ENCODE data around the gene ARL5C.
"Not testable (repeated sequence)": the region's sequence is repeated elsewhere in the genome, so short reads cannot be mapped to it uniquely, and the experiment has no call there.

Gene ARL5C

DNA sequence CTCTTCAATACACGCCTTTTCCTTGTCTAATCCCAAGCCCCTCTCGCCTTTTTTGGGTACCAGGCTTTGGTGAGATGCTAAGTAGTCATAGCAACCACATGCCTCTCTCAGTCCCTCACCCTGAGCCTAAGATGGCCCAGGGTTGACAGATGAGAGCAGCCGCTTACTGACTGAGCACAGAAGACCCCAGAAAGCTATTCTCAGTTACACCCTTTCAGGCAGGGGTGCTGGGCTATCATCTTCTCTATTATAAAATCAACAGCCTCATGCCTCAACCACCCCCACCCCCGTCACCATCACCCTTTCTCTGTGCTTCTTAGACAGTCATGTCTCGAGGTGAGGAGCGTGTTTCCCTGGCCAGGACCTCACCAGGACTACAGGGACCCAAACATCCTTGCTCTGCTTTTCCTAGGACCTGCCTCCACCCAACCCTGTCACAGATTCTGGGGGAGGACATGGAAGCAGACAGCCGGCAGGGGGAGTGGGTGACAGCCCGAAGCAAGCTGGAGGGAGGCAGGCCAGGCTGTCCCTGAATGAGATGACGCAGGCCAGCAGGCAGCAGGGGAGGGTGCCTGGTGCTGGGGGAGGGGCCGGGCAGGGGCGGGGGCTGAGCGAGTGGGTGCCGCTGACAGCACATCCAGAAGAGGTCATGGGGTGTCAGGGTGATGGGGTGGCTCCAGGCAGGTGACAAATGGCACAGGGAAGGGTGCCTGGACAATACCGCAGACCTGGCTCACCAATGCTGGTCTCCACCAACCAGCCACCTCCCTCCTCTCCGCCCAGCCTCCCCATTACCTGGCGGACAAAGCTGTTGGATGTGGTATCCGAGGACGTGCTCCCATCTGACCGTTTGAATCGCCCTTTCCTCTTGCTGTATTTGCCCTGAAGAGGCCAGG lies 28.4 kb upstream of the ARL5C start:
- no peak for DNase-seq

DNA sequence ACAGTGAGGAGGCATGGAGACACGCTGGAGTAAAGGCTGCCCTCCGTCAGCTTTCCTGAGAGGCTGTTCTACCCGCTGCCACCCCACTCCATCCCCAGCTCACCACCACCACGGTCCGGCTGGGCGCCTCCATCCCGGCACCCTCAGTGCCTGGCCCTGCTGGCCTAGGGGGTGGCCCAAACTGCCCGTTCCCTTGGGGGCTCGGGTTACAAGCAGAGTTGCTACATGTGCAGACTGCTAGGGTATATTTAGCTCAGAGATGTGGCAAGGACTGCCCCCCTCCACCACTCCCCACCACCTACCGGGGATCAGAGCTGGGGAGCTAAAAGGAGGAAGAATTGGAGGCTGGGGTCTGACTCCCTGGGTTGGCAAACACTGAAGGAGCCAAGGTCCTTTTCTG lies 27.4 kb upstream of the ARL5C start:
- no peak for DNase-seq

DNA sequence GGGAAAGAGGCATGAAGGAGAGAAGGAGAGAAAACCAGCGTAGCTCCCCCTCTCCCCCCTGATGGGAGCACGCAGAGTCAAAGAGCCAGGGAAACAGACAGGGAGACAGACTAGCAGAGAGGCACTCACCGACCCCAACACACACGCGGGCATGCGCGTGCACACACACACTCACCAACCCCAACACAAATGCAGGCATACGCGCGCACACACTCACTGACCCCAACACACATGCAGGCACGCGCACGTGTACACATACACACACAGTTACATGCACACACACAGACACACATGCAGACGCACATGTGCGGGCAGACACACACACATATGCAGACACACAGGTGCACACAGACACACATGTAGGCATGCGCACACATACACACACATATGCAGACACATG lies 26.9 kb upstream of the ARL5C start:
- no peak for DNase-seq

DNA sequence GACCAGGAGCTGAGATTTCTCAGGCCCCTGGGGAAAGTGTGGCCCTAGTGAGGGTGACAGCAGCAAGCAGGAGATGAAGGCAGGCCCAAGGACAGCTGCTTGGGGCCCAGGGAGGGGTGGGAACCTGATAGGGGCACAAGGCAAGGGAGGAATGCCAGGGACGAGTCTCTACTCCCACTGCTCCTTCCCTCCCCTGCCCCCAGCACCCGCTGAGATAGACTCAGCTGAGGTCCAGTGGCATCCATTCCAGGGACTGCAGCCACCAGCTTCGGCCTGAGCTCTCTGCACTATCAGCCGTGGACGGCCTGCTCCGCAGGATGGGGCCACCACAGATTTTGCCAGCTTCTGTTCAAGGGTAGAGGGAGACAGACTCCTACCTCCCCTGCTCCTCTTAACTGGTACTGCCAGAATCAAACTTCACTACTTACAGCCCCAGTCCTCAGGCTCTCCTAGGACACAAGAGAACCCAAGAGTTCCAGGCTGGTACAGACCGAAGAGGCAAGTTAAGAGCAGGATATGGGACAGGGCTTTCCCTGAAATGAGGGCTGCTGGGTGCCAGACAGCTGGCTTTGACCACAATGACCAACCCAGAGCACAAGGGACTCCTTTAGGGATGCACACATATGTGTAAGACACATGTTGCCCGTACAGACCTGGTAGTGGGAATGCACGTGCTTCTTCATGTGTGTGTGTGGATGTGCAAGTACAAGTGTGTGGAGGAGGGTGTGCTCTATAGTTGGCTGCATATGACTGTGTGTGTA lies 26.0 kb upstream of the ARL5C start:
- no peak for DNase-seq

DNA sequence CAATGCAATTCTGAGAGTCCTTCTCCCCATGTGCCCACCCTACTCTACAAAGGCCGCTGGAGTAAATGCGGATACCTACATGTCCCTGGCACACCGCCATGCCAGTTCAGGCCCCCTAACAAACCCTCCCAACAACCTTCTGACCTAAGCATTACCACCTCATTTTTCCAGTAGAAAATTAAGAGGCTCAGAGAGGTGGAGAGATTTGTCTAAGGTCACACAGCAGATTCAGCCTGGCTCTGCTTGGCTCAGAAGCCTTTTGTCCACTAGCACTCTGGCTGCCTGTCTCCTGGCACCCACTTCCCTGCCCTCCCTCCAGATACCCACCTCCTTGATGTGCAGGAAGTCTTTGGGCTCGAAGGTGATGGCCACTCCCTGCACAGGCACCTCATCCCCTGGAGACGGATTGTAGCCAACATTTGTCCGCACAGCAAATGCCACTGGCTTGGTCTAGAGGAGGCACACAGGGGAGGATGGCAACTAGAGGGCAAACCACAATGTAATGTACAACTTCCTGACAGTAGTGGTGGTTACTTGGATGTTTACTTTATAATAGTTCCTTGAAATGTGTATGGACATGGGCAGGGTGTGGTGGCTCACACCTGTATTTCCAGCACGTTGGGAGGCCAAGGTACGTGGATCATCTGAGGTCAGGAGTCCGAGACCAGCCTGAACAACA lies 21.3 kb upstream of the ARL5C start:
- DNase-seq, result no peak

DNA sequence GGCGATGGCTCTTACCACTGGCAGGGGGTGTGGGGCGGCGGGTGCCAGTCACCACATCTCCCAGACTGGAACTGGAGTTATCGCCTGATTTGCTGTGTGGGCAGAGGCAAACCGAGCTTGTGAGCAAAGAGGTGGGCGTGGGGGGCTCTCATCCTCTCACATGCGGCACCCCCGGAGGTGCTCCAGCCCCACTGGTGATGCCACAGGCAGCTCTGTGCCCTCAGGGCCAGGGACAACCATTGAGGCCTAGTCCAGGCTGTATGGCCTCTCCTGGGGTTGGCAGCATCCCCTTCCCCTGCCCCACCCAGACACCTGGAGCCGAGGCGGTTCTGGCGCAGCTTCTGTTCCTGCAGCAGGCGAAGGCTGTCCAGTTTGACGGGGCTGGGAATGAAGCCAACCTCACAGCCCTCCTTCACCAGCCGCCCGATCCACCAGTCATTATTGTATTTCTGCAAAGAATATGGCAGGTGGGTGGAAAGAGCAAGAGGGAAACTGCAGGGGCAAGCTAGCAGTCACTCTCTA lies 20.6 kb upstream of the ARL5C start:
- DNase-seq, result no peak

DNA sequence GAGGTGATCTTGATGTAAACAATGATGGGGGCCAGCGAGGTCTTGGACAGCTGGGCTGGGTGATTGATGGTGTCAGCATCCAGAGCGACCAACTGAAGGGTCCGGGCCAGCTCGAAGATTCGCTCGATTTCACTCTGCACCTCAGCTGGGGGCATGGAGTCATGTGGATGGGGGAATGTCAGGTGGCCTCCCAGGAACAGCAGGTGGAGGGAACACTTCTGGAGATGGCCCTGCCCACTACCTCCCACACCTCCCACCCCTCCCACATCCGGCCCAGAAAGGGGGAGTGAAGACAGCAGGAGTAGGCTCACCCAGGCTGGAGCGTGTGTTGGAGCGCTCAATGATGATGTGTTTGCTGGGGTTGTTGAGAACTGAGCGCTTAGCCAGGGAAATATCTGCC lies 17.8 kb upstream of the ARL5C start:
- DNase-seq, result no peak

DNA sequence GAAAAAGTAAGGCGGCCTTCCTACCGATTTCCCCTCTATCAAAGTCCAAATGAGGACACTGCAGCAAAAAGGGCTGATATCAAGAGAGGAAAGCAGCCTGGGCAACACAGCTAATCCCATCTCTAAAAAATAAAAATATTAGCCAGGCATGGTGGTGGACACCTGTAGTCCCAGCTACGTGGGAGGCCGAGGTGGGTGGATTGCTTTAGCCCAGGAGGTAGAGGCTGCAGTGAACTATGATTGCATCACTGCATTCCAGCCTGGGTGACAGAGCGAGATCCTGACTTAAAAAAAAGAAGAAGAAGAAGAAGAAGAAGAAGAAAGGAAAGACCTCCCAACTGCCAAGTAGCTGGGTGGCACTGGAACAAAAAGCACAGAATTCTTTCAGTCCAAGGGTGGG lies 17.1 kb upstream of the ARL5C start:
- no peak for DNase-seq

DNA sequence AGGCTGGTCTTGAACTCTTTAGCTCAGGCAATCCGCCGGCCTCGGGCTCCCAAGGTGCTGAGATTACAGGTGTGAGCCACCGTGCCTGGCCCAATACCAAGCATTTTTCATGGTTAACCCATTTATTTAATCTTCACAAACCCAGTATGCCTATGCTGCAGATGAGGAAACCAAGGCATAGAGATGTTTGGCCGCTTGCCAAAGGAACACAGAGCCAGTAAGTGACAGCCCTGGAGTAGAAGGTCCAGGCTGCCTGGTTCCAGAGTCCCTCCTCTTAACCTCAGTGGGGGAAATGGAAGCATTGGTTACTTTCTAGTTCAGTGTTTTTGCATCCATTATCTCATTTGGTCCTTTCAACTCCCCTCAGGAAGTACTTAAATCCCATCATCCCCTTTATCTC lies 15.3 kb upstream of the ARL5C start:
- no peak for DNase-seq

DNA sequence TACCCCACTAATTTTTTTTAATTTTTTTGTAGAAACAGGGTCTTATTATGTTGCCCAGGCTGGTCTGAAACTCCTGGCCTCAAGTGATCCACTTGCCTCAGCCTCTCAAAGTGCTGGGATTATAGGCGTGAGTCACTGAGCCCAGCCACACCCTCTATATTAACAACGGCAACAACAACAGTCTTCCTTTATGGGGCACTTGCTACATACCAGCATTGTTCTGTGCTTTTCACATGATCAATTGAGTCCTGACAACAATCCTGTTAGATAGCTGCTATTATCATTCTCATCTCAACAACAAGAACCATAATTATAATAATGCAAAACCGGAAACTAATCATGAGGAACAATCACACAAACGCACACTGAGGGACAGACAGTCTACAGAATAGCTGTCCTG lies 12.6 kb upstream of the ARL5C start:
- DNase-seq, result no peak

DNA sequence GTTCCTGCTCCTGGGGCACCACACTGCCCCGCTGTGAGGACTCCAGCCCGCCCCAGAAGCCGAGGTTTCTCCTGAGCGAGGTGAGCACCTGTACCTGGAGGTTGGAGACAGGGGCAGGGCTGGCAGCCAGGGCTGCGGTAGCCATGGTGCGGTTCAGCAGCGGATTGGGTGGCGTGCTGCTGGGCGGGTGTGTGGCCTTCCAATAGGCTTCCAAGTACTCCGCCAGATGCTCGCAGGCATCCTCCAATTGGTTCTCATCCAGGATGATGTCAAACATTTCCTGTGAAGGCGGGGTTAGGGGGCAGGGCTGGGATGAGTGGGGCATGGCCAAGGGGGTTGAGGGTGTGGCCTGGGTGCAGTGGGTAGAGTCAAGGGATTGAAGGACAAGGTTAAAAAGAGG lies 11.3 kb upstream of the ARL5C start:
- peak; percentile 89 for DNase-seq

DNA sequence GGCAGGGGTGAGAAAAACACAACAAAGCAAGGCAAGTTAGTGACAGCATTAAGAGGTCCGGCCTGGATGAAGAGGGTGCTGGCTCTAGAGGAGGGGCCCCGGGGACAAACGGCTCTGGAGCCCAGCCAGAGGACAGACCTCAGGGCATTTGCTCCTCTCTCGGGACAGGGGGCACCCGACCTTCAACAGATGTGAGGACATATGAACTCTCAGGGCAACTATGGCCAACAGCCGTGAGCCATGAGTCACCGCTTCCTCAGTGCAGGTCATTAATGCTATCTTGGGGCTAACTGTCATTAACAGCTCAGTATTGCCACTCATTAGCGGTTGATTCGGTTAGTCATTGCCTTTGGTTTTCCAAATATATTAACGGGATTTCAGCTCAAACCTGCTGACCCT lies 9.7 kb upstream of the ARL5C start:
- no peak for DNase-seq

DNA sequence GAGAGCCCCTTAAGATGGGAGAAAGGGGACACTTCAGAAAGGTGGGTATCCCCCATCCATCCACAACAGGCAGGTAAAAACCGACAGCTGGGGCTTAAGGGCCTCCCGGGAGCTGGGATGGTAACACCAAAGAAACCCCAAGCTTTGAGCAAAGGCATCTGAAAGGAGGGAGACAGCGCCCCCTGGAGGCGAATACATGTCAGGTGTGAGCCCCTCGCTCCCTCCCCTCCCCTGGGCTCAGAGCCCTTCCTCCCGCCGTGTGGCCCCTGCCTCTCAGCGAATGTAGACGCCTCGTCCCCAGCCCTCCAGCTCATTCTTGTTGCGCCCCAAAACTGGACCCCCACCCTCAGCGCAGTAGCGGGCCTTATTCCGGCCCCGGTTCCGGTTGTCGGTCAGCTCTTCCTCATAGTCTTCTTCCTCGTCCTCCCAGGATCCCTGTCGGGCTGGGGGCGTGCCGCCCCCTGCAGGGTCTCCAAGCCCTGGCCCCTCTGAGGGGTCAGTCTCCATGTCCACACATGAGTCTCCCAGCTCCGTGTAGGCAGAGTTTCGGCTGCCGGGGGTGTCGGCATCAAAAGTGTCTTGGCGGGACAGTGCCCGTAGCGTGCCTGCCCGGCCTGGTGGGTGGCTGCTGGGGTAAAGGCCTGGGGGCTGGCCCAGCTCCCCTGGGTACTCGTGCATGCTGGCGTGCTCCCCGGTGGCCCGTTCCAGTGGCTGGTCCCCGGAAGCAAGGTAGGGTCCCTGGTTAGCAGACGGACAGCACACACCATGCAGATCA lies 9.1 kb upstream of the ARL5C start:
- DNase-seq, result peak; percentile 38

DNA sequence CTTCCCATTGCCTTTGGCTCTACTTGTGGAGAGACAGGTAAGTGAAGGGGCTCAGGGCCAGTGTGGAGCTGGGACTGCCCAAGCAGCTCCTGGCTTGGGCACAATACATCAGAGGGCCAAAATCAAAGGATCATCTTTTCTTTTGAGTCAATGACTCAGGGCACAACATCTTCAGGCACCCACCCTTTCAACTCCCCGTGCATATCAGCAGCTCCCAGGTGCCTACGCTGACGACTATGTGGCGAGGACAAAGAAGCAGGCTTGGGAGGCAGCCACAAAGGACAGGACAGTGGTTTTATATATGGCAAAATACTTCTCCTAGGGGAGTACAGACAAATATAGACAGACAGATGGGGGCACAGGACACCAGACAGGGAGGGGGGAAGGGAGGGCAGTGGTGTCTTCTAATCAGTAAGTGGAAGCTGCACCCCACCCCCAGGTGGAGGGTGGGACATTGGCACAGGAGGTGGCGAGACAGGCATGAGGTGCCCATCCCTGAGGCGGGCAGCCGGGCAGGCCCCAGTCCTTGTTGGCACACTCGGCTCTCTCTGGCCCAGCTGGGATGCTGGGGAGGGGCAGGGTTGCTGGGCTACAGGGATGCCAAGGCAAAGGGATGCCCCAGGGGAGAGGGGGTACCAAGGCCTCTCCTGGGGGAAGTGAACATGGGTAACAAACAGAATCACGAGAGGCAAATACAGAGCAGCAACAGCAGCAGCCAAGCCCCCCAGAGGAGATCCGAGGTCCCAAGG lies 7.7 kb upstream of the ARL5C start:
- DNase-seq, result no peak

DNA sequence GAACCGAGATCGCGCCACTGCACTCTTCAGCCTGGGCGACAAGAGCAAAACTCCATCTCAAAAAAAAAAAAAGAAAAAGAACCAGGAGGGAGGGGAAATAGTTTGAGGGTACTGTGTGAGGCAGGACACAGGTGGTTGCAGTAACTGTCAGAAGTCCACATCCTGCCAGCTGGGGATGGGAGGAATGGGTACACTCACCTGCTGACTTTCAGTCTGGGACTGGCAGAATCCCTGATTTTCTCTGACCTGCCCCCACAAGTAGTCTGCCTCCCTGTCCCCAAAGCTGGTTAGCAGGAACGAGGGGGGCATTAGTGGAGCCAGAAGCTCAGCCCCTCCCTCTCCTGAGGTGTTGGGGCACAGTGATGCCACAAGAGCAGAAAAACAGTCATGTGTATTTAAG lies 7.1 kb upstream of the ARL5C start:
- no peak for DNase-seq

DNA sequence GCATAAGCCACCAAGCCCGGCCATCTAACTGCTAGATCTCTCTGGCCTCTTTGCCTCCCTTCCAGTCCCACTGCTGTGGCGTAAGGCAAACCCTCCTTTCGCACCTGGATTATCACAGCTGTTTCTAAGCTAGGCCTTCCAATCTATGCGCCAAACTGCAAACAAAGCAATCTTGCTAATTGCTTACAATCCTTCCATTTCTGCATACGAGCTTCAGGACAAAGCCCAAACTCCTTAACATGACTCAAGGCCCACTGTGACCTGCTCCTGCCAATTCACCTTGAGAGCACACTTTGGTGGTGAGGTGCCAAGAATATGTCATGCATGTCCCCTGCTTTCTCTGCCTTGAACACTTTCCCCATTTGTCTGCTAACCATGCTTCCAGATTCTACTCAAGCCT lies 6.0 kb upstream of the ARL5C start:
- no peak for DNase-seq

DNA sequence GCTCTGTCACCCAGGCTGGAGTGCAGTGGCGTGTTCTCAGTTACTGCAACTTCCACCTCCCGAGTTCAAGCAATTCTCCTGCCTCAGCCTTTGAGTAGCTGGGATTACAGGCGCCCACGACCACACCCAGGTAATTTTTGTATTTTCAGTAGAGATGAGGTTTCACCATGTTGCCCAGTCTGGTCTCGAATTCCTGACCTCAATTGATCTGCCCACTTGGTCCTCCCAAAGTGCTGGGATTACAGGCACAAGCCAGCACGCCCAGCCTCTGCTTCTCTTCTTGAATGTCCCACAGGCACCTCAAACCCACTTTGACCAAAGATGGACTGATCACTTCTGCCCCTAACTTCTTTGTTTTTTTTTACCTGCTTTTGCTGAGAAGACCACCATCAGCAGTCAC lies 4.6 kb upstream of the ARL5C start:
- no peak for DNase-seq

DNA sequence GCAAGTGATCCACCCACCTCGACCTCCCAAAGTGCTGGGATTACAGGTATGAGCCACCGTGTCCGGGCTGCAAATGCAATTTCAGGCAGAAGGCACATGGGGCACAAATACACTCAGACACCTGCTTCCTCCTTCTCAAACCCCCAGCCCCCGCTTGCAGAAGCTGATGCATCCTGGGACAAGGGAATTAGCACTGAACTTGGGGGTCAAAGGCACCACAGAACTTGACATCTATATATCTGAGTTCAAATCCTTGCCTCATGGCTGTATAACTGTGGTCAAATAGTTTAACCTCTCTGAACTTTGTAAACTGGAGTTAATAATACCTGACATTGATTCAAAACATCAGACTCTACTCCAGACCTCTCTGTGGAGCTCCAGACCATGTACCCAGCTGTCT lies 4.1 kb upstream of the ARL5C start:
- no peak for DNase-seq

DNA sequence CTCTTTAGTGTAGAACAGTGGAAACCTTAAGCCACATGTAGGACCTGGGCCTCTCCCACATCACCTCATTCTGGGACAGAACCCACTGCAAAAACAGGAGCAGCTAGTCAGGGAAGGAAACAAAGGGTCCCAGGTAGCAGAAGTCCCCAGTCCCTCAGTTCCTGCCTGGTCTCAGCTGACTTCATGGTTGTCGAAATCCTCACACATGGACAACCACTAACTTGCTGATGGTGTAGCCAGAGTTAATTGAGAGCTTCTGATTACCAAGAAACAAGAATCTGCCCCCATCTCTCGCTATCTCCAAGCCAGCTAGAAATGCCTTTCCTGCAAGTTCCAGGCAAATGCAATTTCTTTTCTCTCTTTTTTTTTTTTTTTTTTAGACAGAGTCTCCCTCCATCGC lies 3.6 kb upstream of the ARL5C start:
- DNase-seq, result no peak

DNA sequence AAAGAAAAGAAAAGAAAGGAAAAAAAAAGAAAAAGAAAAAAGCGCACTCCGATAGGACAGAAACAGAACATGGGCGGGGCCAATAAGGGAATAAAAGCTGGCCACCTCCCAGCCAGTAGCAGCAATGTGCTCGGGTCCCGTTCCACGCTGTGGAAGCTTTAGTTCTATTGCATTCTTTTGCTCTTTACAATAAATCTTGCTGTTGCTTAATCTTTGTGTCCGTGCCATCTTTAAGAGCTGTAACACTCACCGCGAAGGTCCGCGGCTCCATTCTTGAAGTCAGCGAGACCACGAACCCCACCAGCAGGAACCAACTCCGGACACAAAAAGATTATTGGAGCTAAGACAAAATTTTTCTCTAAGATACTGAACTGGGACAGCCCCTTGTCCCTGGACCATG lies 3.1 kb upstream of the ARL5C start:
- no peak for DNase-seq

DNA sequence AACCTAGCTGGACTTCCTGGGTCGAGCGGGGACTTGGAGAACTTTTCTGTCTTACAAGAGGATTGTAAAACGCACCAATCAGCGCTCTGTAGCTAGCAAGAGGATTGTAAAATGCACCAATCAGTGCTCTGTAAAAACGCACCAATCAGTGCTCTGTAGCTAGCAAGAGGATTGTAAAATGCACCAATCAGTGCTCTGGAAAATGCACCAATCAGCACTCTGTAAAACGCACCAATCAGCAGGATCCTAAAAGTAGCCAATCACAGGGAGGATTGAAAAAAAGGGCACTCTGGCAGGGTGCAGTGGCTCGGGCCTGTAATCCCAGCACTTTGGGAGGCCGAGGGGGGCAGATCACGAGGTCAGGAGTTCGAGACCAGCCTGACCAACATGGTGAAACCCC lies 2.5 kb upstream of the ARL5C start:
- not testable (repeated sequence) for DNase-seq

DNA sequence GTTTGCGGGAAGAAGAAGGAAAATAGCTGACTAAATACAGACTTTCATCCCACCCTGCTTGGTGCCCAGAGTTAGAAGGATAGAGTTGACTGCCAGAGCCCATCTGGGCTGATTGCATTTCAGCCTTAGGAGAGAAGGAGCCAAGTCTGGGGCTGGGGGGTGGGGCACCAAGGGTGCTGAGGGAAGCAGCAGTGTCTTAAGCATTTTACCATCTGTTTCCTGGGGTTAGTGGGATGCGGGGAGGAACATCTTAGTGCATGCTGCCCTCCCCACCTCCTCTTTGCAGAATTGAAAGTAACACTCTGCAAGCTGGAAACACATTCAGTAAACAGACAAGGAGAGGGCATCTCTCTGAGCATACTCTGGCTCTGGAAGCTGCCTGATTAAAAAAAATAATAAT lies 1.5 kb upstream of the ARL5C start:
- no peak for DNase-seq

Measured in NCI-H2029 (cell line).